Measurements from ENCODE around the gene TOR1AIP2. TPM values are rescaled to one million over a fixed set of nuclear protein-coding genes. Genes with fewer than 3 reads are reported as not detected.

TOR1AIP2 gene
- total RNA-seq, 1 experiment from 2014 or later = 73.9 TPM

DNA sequence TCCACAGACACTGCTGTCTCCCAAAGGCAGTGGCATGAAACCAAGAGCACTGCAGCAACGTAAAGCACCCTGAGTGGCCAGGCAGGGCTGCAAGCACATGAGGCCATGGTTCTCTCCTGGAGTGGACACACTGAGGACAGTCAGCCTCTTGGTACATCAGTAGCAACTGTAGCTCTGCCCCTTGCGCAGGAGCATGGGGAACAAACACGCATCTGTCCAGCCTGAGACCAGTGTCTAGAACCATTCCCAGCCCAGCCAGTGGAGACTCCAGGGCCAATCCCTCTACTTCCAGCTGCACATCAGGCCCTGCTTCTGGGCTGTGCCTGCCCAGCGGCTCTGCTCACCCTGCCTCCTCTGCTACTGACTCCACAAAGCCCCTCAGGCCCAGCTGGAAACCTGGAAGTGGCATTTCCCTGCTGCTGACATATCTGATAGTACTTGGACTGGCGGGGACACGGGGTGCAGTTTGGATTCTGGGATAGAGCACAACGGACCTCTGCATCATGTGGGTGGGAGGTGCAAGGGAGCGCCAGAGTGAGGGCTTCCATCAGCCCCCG is 49.0 kb downstream of the TOR1AIP2 start:
- no peak overlapping the region for H3K9ac ChIP-seq (ENCODE audit: extremely low read depth, insufficient read length, low read length)
- no peaks in the 10 kb centered on the region for H3K27me3 ChIP-seq (ENCODE audit: insufficient read depth, low read length)
- no peak overlapping the region for H2BK5ac ChIP-seq (ENCODE audit: insufficient read length, low read length)
- H3T11ph ChIP-seq (ENCODE audit: low read length) = no peak overlapping the region
- no peak overlapping the region for H2AFZ ChIP-seq (ENCODE audit: low read length)
- no peak overlapping the region for H2BK20ac ChIP-seq (ENCODE audit: low read depth, low read length, poor library complexity, severe bottlenecking)
- Mint-ChIP-seq H3K27me3 (ENCODE audit: low read depth) (peaks cover 2% of the 10 kb centered on the region), H3K9me3 (no peaks in the 10 kb centered on the region; a peak in 1 of 5 replicates), H3K4me1 (peaks cover 19 to 28% of the 10 kb centered on the region in 2 experiments), H3K36me3 (ENCODE audit: insufficient read depth in 1 of 3, low read depth in 3 of 3) (no peaks in the 10 kb centered on the region), H3K4me3 (no peak overlapping the region), H3K27ac (no peak overlapping the region)
- H3K9me3 ChIP-seq (ENCODE audit: control insufficient read depth, low read depth, low read length) = no peaks in the 10 kb centered on the region
- no peak overlapping the region for H2BK15ac ChIP-seq (ENCODE audit: low read depth, low read length)
- no peaks in the 10 kb centered on the region for H3K79me2 ChIP-seq (ENCODE audit: insufficient read depth, low read length)
- no peak for DNase-seq
- no peak overlapping the region for H4K8ac ChIP-seq (replicated peaks; ENCODE audit: insufficient read length, low read depth, low read length)
- no peak overlapping the region for H2AK5ac ChIP-seq (ENCODE audit: insufficient read length, low read length)
- TF ChIP-seq, protein P1, sequence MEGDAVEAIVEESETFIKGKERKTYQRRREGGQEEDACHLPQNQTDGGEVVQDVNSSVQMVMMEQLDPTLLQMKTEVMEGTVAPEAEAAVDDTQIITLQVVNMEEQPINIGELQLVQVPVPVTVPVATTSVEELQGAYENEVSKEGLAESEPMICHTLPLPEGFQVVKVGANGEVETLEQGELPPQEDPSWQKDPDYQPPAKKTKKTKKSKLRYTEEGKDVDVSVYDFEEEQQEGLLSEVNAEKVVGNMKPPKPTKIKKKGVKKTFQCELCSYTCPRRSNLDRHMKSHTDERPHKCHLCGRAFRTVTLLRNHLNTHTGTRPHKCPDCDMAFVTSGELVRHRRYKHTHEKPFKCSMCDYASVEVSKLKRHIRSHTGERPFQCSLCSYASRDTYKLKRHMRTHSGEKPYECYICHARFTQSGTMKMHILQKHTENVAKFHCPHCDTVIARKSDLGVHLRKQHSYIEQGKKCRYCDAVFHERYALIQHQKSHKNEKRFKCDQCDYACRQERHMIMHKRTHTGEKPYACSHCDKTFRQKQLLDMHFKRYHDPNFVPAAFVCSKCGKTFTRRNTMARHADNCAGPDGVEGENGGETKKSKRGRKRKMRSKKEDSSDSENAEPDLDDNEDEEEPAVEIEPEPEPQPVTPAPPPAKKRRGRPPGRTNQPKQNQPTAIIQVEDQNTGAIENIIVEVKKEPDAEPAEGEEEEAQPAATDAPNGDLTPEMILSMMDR (conservative IDR thresholded peaks at IDR 0.05) = no peak
- no peak overlapping the region for H4K91ac ChIP-seq (ENCODE audit: insufficient read length, low read depth, low read length)
- H3K27ac ChIP-seq (ENCODE audit: insufficient read length, low read depth, low read length) = no peak overlapping the region
- H3K79me1 ChIP-seq (ENCODE audit: insufficient read depth, low read depth, low read length, poor library complexity, severe bottlenecking) = no peaks in the 10 kb centered on the region
- H4K20me1 ChIP-seq (ENCODE audit: control insufficient read depth, insufficient read depth, insufficient read length) = no peaks in the 10 kb centered on the region
- H3K56ac ChIP-seq (ENCODE audit: insufficient read length, low read depth, low read length) = no peak overlapping the region
- no peak overlapping the region for H3K18ac ChIP-seq (ENCODE audit: insufficient read length, low read depth, low read length)
- H2BK12ac ChIP-seq (ENCODE audit: insufficient read length, low read depth, low read length) = no peak overlapping the region
- no peaks in the 10 kb centered on the region for H3K23me2 ChIP-seq (ENCODE audit: insufficient read length, low read depth, low read length, poor library complexity, severe bottlenecking)
- H2BK120ac ChIP-seq (ENCODE audit: low read depth, low read length, poor library complexity, severe bottlenecking) = no peak overlapping the region
- H3K4ac ChIP-seq (ENCODE audit: low read depth, low read length) = no peak overlapping the region
- H3K4me1 ChIP-seq (ENCODE audit: insufficient read depth, low read length) = no peaks in the 10 kb centered on the region
- no peak overlapping the region for H3K4me2 ChIP-seq (ENCODE audit: insufficient read depth, insufficient read length, low read length)
- no CpG with 5 or more reads among the region's 9 CpGs for WGBS (ENCODE audit: extremely low coverage, insufficient read length, low lambda C conversion rate)
- no peak overlapping the region for H3K14ac ChIP-seq (ENCODE audit: insufficient read depth, low read length)
- no peak overlapping the region for H4K5ac ChIP-seq (ENCODE audit: insufficient read length, low read depth, low read length)
- no peak overlapping the region for H3K23ac ChIP-seq (ENCODE audit: insufficient read length, low read depth, low read length)

All from H9 (cell line).